Vagina (tissue), 2 donors: ENCODE measurements around the gene TRAF3IP1. TPM values are rescaled to one million over a fixed set of nuclear protein-coding genes. Genes with fewer than 3 reads are reported as not detected.
A peak's percentile ranks its signal among the peaks of the same experiment; 100 is the strongest.

ENCODE experiments used
- DNase-seq, 2 donors: peaks; one replicate each; pipeline ENCODE4 v3.0.0-alpha.2; 2017; ENCODE audit errors: extremely low spot score in 2 of 2
- H3K27ac ChIP-seq: fragments of 200-600 bp; sonication (generic); one replicate; pipeline ENCODE4 v1.5.1; 2019
- H3K27me3 ChIP-seq: fragments of 200-600 bp; sonication (generic); one replicate; pipeline ENCODE4 v1.5.1; 2019
- H3K36me3 ChIP-seq, 2 donors: fragments of 200-600 bp; sonication (generic); one replicate each; pipeline ENCODE4 v1.5.1; 2017 to 2019
- H3K4me1 ChIP-seq: fragments of 200-600 bp; sonication (generic); one replicate; pipeline ENCODE4 v1.5.1; 2019
- H3K4me3 ChIP-seq, 2 donors: fragments of 200-600 bp; sonication (generic); 1 replicate in 1 of 2; 2 replicates in 1 of 2; pipeline ENCODE4 v1.5.1; 2016 to 2019
- H3K9me3 ChIP-seq: fragments of 200-600 bp; sonication (generic); one replicate; pipeline ENCODE4 v1.5.1; 2019
- CTCF ChIP-seq, 3 experiments: fragments of 450-650 bp in 2 of 3; fragments of 200-600 bp in 1 of 3; sonication (generic) in 1 of 3; IDR thresholded peaks; one replicate each; pipeline ENCODE4 v1.5.1; 2017 to 2019; ENCODE audit warnings: antibody characterized with exemption in 3 of 3, mild to moderate bottlenecking in 2 of 3, moderate library complexity in 2 of 3
- POLR2A ChIP-seq, 2 donors: fragments of 450-650 bp; IDR thresholded peaks; one replicate each; pipeline ENCODE4 v1.6.1; 2017; ENCODE audit warnings: antibody characterized with exemption in 2 of 2, mild to moderate bottlenecking in 2 of 2, moderate library complexity in 2 of 2
- POLR2AphosphoS5 ChIP-seq, 2 donors: sonication (generic); formaldehyde crosslinking; IDR thresholded peaks; one replicate each; pipeline ENCODE4 v1.9.0; 2017; ENCODE audit warnings: antibody characterized with exemption in 2 of 2, mild to moderate bottlenecking in 2 of 2, low read depth in 1 of 2; ENCODE audit not compliant: insufficient read depth in 1 of 2
- intact Hi-C: fragments of 100-400 bp; cut with DNase I; formaldehyde crosslinking; loops from one replicate; pipeline ENCODE4 v1.15.1; 2023
- total RNA-seq: library from RNA; depleted of rRNA; stranded (reverse); fragments of >200 nt; gene quantifications from one replicate; pipeline ENCODE4 v1.2.3, GENCODE V29; 2016

The TRAF3IP1 gene
- total RNA-seq, 1 donor from 2014 or later, result 10.3 TPM

DNA sequence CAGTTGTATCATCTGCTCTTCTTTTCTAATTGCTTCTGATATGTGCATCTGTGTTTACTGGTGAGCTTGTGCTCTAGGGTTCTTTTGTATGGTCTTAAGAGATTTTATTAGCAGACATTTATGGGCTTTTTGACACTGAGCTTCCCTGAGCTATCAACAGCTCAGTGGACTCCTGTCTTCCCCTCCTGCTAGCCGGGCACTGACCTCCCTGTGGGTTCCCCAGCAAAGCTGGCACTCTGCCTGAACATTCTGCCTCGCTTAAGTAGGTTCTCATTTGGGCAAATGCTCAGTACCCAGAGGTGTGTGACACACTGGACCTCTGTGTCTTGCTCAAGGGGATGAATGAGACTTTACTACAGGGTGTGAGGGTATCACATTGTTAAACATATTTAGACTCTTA, 15.8 kb downstream of the TRAF3IP1 start:
- no peak for DNase-seq
- Histone ChIP-seq H3K9me3 (no peaks in the 10 kb centered on the region), H3K27me3 (no peaks in the 10 kb centered on the region), H3K4me1 (no peaks in the 10 kb centered on the region), H3K4me3 (no peak overlapping the region), H3K27ac (no peak overlapping the region), H3K36me3 (no peaks in the 10 kb centered on the region)
- intact Hi-C loops, result no loop called here
- TF ChIP-seq POLR2A (IDR thresholded peaks at IDR 0.05), result no peak
- TF ChIP-seq POLR2AphosphoS5 (IDR thresholded peaks at IDR 0.05; ENCODE audit: insufficient read depth in 1 of 2, low read depth in 1 of 2), result no peak
- no peak for TF ChIP-seq CTCF (IDR thresholded peaks at IDR 0.05)

- Histone ChIP-seq H3K27ac (no peak overlapping the region), H3K36me3 (no peaks in the 10 kb centered on the region), H3K4me1 (no peaks in the 10 kb centered on the region), H3K4me3 (no peak overlapping the region), H3K27me3 (no peaks in the 10 kb centered on the region), H3K9me3 (no peaks in the 10 kb centered on the region)
- DNase-seq, result no peak
- intact Hi-C loops, result no loop called here
- TF ChIP-seq POLR2AphosphoS5 (IDR thresholded peaks at IDR 0.05; ENCODE audit: insufficient read depth in 1 of 2, low read depth in 1 of 2) (no peak), CTCF (IDR thresholded peaks at IDR 0.05) (no peak), POLR2A (IDR thresholded peaks at IDR 0.05) (no peak)
Measured at GRCh38 chr2:238336793-238337444, 16.6 kb downstream of the TRAF3IP1 start.

DNA sequence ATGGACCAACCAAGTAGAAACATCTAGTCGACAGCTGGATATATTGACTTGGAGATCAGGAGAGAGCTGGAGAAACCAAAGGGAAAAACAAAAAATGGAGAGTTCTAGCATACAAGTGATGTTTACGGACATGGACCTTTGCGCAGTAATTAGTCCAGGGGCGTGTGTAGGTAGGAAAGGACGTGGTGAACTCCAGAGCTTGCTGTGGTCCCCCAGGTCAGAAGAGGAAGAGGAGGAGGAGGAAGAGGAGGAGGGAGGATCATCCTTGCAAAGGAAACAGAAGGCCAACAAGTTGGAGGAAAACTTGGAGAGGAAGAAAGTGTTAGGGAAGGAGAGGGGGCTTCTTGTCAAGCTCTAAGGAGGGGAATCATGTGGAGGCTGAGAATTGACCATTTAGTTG, 17.5 kb downstream of the TRAF3IP1 start:
- no peak overlapping the region for H3K4me3 ChIP-seq
- DNase-seq, result no peak
- H3K27ac ChIP-seq, result no peak overlapping the region
- H3K4me1 ChIP-seq, result no peaks in the 10 kb centered on the region
- H3K27me3 ChIP-seq, result no peaks in the 10 kb centered on the region
- intact Hi-C loops, result no loop called here
- H3K36me3 ChIP-seq, result no peaks in the 10 kb centered on the region
- no peaks in the 10 kb centered on the region for H3K9me3 ChIP-seq
- TF ChIP-seq CTCF (IDR thresholded peaks at IDR 0.05) (no peak), POLR2AphosphoS5 (IDR thresholded peaks at IDR 0.05; ENCODE audit: insufficient read depth in 1 of 2, low read depth in 1 of 2) (no peak), POLR2A (IDR thresholded peaks at IDR 0.05) (no peak)

DNA sequence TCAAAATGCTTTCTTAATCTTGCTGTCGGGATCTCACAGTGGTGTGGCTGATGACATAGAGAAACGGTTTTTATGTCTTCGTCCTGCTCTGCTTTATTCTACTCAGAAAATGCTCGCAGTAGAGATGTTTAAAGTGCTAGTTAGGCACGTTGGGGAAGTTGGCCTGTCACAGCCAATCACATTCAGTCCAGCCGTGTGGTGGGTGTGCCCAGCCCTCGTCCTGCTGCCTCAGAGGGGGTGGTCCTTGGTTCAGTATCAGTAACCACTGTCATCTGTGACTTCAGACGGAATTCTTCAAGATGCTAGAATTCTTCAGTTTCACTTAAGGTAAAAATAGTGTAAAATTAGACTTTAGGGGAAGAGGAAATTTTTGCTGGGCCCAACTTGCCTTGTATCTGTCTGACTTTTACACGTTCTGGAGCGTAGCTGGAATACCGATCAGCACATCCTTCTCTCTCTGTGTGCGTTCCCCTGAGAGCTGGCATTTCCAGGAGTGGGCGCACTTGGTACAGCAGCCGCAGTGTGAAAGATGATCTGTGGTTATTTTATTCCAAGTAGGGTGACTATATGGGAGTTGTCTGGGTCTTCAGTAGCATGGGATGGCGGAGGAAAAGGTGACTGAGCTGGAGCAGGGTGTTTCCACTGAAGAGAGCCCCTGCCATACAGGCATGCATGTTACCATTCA, 18.5 kb downstream of the TRAF3IP1 start:
- Histone ChIP-seq H3K4me3 (no peak overlapping the region), H3K36me3 (no peaks in the 10 kb centered on the region), H3K27me3 (no peaks in the 10 kb centered on the region), H3K4me1 (no peaks in the 10 kb centered on the region), H3K27ac (no peak overlapping the region), H3K9me3 (no peaks in the 10 kb centered on the region)
- TF ChIP-seq POLR2A (IDR thresholded peaks at IDR 0.05), result no peak
- no peak for TF ChIP-seq CTCF (IDR thresholded peaks at IDR 0.05)
- TF ChIP-seq POLR2AphosphoS5 (IDR thresholded peaks at IDR 0.05; ENCODE audit: insufficient read depth in 1 of 2, low read depth in 1 of 2), result no peak
- intact Hi-C loops, result no loop called here
- DNase-seq, result no peak

- peaks cover 0 to 1% of the 10 kb centered on the region in 2 donors for H3K36me3 ChIP-seq
- no peaks in the 10 kb centered on the region for H3K4me1 ChIP-seq
- TF ChIP-seq POLR2A (IDR thresholded peaks at IDR 0.05) (no peak), CTCF (IDR thresholded peaks at IDR 0.05) (no peak), POLR2AphosphoS5 (IDR thresholded peaks at IDR 0.05; ENCODE audit: insufficient read depth in 1 of 2, low read depth in 1 of 2) (no peak)
- H3K9me3 ChIP-seq, result no peaks in the 10 kb centered on the region
- no peak overlapping the region for H3K27ac ChIP-seq
- intact Hi-C loops, result no loop called here
- H3K27me3 ChIP-seq, result no peaks in the 10 kb centered on the region
- H3K4me3 ChIP-seq, result no peak overlapping the region
- DNase-seq, result peak in 1 of 2 donors; percentile 44
Measured at GRCh38 chr2:238339395-238339780, 19.1 kb downstream of the TRAF3IP1 start.
